ENCODE measurements around the gene SYNPR. TPM values are rescaled to one million over a fixed set of nuclear protein-coding genes. Genes with fewer than 3 reads are reported as not detected.

Gene SYNPR
- total RNA-seq, 1 experiment from 2014 or later: 0.17 TPM

DNA sequence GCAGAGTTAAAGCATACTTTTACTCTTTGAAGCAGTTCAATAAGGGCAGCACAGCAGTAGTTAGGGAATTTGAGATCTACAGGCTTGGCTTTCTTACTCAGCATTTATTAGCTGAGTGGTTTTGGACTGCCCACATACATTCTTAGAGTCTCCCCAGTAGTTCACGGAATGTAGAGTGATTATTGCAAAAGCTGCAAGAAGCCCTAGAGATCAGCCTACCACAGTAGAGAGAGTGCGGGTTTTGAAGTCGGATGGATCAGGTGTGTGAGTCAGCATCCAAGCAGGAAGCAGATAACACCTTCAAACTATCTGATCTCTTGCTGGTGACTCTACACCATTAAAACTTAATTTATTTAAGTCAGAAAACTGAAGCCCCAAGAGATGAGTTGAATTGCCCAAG is 171.9 kb downstream of the SYNPR start:
- TF ChIP-seq, protein P1, sequence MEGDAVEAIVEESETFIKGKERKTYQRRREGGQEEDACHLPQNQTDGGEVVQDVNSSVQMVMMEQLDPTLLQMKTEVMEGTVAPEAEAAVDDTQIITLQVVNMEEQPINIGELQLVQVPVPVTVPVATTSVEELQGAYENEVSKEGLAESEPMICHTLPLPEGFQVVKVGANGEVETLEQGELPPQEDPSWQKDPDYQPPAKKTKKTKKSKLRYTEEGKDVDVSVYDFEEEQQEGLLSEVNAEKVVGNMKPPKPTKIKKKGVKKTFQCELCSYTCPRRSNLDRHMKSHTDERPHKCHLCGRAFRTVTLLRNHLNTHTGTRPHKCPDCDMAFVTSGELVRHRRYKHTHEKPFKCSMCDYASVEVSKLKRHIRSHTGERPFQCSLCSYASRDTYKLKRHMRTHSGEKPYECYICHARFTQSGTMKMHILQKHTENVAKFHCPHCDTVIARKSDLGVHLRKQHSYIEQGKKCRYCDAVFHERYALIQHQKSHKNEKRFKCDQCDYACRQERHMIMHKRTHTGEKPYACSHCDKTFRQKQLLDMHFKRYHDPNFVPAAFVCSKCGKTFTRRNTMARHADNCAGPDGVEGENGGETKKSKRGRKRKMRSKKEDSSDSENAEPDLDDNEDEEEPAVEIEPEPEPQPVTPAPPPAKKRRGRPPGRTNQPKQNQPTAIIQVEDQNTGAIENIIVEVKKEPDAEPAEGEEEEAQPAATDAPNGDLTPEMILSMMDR (conservative IDR thresholded peaks at IDR 0.05): no peak
- Histone ChIP-seq H2BK5ac (ENCODE audit: insufficient read length, low read length) (no peak overlapping the region), H3K56ac (ENCODE audit: insufficient read length, low read depth, low read length) (no peak overlapping the region), H2BK15ac (ENCODE audit: low read depth, low read length) (no peak overlapping the region), H4K20me1 (ENCODE audit: control insufficient read depth, insufficient read depth, insufficient read length) (no peaks in the 10 kb centered on the region), H3T11ph (ENCODE audit: low read length) (no peak overlapping the region), H3K23ac (ENCODE audit: insufficient read length, low read depth, low read length) (no peak overlapping the region), H3K79me1 (ENCODE audit: insufficient read depth, low read depth, low read length, poor library complexity, severe bottlenecking) (no peaks in the 10 kb centered on the region), H2BK12ac (ENCODE audit: insufficient read length, low read depth, low read length) (no peak overlapping the region), H2AFZ (ENCODE audit: low read length) (no peak overlapping the region), H3K4me1 (ENCODE audit: insufficient read depth, low read length) (peaks cover 4% of the 10 kb centered on the region; the same call in 1 of the 2 replicates), H3K27me3 (ENCODE audit: insufficient read depth, low read length) (no peaks in the 10 kb centered on the region), H3K27ac (ENCODE audit: insufficient read length, low read depth, low read length) (no peak overlapping the region), H3K4ac (ENCODE audit: low read depth, low read length) (no peak overlapping the region), H2BK120ac (ENCODE audit: low read depth, low read length, poor library complexity, severe bottlenecking) (no peak overlapping the region), H3K23me2 (ENCODE audit: insufficient read length, low read depth, low read length, poor library complexity, severe bottlenecking) (no peaks in the 10 kb centered on the region), H2BK20ac (ENCODE audit: low read depth, low read length, poor library complexity, severe bottlenecking) (no peak overlapping the region), H3K14ac (ENCODE audit: insufficient read depth, low read length) (no peak overlapping the region), H4K91ac (ENCODE audit: insufficient read length, low read depth, low read length) (no peak overlapping the region), H4K5ac (ENCODE audit: insufficient read length, low read depth, low read length) (no peak overlapping the region), H3K9me3 (ENCODE audit: control insufficient read depth, low read depth, low read length) (no peaks in the 10 kb centered on the region), H3K9ac (ENCODE audit: extremely low read depth, insufficient read length, low read length) (no peak overlapping the region), H4K8ac (replicated peaks; ENCODE audit: insufficient read length, low read depth, low read length) (no peak overlapping the region), H3K79me2 (ENCODE audit: insufficient read depth, low read length) (no peaks in the 10 kb centered on the region), H3K18ac (ENCODE audit: insufficient read length, low read depth, low read length) (no peak overlapping the region), H3K4me2 (ENCODE audit: insufficient read depth, insufficient read length, low read length) (no peak overlapping the region), H2AK5ac (ENCODE audit: insufficient read length, low read length) (no peak overlapping the region)
- peaks cover 33 to 41% of the 10 kb centered on the region in 2 experiments for H3K4me1 Mint-ChIP-seq
- no CpG with 5 or more reads among the region's 3 CpGs for WGBS (ENCODE audit: extremely low coverage, insufficient read length, low lambda C conversion rate)
- DNase-seq: no peak
- no peak overlapping the region for H3K4me3 Mint-ChIP-seq
- no peaks in the 10 kb centered on the region for H3K27me3 Mint-ChIP-seq (ENCODE audit: low read depth)
- H3K36me3 Mint-ChIP-seq (ENCODE audit: insufficient read depth in 1 of 3, low read depth in 3 of 3): no peaks in the 10 kb centered on the region
- H3K9me3 Mint-ChIP-seq: no peaks in the 10 kb centered on the region
- H3K27ac Mint-ChIP-seq: no peak overlapping the region; a peak in 1 of 7 replicates

Measured in H9 (cell line).